HG02678 (cell line): ENCODE measurements around the gene FAM9C.
"Not testable (repeated sequence)": the region's sequence is repeated elsewhere in the genome, so short reads cannot be mapped to it uniquely, and the experiment has no call there.

ENCODE experiments used
- ATAC-seq: cut with Tn5 transposase; IDR thresholded peaks from one replicate; pipeline ENCODE4 v1.9.1; 2021; ENCODE audit warnings: mild to moderate bottlenecking, moderate library complexity; ENCODE audit not compliant: unreplicated experiment

Gene FAM9C

DNA sequence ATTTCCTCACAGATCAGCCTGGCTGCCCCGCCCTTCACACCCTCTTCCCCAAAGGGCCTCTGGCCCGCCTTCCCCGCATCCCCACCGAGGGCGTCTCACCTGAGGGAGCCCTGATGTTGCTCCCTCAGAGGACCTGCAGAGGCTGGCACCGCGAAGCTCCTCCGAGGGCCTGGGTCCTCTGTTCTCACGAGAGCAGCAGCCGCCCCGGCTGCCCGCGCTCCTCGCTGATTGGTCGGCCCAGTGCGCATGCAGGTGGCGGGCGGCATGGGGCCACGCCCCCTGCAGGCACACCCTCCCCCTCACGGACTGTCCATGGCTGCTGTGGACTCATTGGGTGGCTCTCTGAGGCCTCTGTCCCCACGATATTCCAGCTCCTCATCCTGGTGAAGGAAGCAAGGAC is at the start of gene FAM9C:
Gene FAM9C (minus strand): TSS at position 180 of the 400 bp plus-strand sequence. CDS start 831 bp downstream, outside the sequence.
- ATAC-seq, result no peak

DNA sequence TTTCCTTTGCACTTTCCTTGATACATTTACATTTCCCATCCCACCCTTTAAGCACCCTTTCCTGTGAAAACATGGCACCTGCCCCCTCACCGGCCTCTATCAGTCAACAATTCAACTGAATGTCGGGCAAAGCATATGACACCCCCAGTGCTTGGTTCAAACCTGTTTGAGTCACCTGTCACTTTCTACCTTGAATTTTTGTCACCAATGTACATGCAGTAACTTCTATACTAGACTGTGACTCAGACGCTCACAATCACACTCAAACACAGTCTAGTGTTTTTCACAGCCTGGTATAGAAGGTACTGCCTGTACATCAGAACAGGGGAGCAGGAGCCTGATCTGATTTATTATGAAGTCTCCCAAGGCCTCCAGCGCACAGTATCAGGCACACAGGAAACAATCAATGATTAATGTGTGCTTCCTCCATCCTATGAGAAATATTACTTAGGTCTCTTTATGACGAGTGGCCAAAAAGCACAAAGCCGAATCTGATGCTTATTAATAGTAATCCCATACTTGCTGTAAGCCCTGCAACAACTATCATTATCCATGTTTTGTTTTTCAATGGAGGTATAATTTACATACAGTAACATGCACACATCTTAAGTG is 49.2 kb upstream of the FAM9C start:
- no peak for ATAC-seq

DNA sequence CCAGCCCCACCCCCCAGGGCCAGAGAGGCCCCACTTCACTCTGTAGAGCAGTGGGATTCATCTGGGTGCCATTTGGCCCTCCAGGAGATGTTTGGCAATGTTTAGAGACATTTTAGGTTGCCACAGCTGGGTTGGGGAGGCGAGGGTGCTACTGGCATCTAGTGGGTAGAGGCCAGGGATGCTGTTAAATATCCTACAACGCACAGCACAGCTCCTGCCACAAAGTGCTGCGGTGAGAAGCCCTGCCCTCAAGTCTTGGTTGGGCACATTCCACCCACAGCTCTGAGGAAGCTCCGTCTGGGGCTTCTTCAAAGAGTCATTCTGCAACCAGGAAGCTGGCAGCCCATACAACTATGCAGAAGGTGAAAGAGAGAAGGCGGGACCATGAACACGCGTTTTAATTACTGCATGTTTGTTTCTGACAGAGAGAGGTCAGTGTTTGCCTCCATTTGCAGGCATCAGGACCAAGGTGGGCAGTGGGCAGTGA is 48.1 kb upstream of the FAM9C start:
- peak; percentile 68 for ATAC-seq

DNA sequence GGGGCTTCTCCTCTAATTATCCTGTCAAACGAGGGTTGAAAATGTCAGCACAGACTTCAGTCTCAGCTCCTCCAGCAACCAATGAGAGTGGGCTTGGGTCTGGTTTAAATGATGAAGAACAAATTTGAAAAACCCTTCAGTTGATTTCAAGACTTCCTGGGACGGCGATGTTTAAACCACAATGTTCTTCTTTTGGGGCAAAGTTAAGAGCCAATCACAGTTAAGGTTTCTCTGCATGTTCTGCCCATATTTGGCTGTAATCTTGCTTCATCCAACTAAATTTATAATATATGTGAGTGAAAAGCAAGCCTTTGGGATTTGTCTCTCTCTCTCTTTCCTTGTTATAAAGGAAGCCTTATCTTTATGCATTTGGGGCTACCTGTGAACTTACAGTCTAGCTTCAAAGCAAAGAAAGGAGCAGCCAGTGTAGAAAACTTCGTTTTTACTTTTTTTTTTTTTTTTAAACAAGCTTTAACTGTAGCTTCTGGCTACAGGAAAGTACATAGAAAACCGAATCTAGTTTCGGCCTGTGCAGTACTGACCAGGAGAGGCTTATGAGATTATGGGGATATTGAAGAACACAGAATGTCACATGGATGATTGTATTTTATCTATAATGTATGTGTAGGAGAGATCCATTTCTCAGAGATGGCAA is 46.8 kb upstream of the FAM9C start:
- no peak for ATAC-seq

DNA sequence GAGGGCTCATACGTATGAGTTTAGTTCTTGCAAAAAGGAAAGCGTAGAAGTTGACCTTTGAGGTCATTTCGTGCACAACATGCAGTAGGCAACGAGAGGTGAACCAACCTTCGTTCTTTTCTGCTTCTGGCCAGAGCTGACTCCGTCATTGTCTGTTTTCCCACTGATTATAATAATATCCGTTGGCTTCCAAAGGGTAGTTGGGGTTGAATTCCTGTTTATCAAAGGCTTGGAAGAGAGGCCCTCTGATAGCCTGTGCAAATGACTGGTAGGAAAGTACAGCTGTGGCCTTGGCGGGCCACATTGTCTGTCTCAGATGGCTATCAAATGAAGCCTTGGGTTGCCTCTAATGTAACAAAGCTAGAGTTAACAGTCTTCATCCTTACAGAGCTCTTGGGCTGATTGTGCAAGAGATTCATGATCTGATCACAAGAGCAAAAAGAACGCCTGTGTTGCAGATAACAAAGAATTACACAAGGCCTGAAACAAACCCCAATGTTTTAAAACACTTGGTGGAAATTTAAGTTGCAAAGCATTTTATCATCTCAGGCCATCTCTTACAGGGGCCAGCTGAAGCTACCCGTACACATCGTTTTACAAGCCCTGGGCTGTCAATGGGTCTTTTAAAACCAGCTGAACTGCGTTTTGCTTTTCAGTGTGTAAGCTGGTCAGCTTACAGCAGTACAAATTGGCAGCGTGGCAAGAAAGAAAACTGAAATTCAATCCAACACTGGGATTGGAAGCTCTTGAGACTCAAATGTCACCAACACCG is 46.1 kb upstream of the FAM9C start:
- no peak for ATAC-seq

GRCh38 chrX:13090027-13090338 is 45.6 kb upstream of the FAM9C start:
- ATAC-seq, result no peak

DNA sequence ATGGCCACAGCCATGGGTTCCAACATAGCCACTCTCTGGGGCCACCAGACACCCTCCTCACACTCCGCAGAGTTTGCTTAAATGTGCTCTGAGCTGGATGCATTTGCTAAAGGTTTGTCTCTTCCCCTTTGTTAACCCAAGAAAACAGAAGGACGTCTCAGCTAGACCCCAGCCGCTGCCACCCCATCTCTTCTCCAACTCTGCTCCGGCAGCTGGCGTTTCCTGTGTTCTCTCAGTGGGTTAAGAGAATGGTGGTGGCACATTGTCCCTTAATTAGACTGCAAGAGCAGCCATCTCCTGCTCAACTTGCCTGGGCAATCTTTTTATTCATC is 43.7 kb upstream of the FAM9C start:
- ATAC-seq, result no peak

GRCh38 chrX:13087322-13088155 is 43.1 kb upstream of the FAM9C start:
- ATAC-seq, result peak; percentile 59

GRCh38 chrX:13086793-13087321 is 42.4 kb upstream of the FAM9C start:
- not testable (repeated sequence) for ATAC-seq

DNA sequence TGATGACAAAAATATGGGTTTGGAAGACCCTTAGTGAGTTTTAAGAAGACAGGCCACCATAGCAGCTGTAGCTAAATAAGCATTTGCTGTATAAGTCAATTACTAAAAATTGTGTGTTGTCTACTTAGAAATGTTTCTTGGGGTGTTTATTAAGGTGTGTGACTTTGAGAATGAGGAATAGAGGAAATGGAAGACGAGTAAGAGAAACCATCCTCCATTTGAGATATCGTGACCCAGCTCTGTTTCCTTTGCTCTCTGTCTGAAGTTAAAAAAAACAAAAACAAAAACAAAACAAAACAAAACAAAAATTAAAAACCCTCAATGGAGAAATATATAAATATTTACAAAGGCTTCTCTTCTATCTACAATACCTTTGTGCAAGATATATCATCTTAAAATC is 41.7 kb upstream of the FAM9C start:
- ATAC-seq, result no peak

DNA sequence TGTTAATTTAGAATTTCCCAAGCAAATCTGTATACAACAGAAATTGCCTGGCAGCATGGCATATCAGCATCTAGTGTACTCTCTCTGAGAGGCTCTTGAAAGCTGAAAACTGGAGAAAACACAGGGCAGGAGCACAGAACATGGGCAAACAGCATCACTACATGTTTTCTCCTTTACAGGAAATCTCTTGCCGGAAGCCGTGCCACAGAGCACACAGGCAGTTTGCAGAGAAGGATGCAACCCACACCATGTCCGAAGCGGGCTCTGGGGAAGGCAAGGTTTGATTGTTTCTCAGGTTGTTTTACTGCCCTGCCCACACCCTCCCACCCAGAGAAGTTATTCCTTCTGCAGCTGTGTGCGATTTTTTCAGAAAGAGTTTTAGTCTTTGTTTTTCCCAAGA is 41.1 kb upstream of the FAM9C start:
- ATAC-seq, result peak; percentile 28

DNA sequence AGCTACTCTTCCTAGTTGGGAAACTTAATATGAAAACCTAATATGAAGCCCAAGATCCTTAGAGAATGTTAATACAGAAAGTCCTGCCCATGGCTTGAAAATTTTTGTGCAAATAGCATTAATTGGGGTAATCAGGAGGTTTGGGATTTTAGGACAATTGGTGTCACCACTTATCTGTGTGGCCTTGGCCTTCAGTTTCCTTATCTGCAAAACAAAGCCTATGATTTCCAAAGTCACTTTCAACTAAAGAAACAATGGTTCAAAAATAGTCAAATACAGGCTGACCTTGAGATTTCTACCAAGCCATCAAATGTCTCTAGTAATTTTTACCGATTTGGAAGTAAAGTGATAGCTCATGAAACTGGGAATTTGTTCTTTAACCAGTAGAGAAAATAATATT is 40.2 kb upstream of the FAM9C start:
- ATAC-seq, result no peak

GRCh38 chrX:13083755-13084326 is 39.4 kb upstream of the FAM9C start:
- not testable (repeated sequence) for ATAC-seq

DNA sequence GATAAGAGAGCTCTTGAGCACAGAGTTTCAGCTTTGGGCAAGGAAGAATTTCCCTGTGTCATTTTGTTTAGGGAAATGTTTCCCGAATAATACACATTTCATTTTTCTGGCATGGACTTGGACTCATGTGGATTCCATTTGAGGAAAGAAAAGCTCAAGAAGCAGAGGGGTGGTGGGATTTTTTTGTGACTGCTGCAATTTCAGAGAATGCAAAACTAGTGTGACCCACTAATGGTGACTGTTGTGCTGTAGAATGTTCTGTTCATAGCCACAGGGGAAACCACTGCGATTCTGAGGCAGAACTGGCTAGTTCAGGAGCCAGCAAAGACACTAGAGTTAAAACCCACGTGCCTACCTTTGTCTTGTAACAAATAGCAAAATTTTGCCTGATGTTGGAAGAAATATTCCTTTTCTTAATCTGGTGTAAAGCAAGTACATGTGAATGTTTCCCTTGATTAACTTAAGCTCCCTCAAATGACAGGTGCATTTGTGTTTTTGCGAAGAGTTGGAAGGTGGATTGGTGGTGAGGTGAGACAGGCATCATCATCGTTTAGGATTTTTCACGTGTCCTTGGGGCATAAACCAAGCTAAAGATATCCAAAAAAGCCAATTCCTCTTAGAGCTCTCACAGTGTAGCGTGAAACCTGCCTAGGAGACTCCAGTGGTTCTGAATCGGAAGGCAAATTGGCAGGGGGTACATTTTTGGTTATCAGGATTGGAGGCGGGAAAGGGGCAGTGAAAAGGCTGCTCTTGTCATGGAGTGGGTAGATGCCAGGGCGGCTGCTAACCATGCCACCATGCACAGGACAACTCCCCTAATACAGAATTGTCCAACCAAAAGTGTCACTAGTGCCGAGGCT is 38.0 kb upstream of the FAM9C start:
- no peak for ATAC-seq

GRCh38 chrX:13081395-13082205 is 37.2 kb upstream of the FAM9C start:
- no peak for ATAC-seq

- no peak for ATAC-seq
Observed at GRCh38 chrX:13080128-13080795, 35.8 kb upstream of the FAM9C start.

DNA sequence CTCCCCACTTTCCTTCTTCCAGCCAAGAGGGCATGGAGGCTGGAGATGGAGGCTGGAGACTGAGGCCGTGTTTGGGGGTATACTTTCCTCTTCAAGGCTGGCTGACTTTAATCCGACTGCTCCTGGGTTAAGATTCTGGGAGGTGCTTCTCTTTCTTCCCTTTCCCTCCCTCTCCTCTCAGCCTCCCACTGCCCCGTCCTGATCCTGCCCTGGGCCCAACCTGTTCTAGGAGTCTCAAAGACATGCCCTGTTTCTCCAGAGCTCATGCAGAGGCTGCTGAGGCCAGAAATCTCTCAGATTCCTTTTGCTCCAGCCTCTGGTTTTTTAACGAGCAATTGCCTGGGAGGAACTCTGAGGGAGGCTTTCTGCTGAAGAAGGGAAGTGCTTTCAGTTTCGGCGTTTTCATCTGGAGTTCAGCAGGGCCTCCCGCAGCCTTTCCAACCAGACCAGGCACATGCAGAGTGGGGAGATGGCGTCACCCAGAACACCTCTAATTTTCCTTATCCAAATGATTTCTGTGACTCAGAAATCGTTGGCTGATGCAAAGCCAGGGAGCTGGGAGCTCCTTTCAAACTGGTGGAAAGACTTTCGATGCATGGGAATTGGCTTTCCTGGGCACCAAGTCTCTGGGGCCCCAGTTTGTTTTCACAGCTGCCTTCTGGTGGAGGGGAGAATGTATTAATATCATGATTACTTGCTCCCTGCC is 34.5 kb upstream of the FAM9C start:
- ATAC-seq, result no peak

- ATAC-seq, result no peak
Observed at GRCh38 chrX:13077168-13077567, 32.7 kb upstream of the FAM9C start.
